SJCRH30 (cell line): Measurements from ENCODE around the gene ADAM12. TPM values are rescaled to one million over a fixed set of nuclear protein-coding genes. Genes with fewer than 3 reads are reported as not detected.

Source experiments
- DNase-seq, 2 experiments: peaks; one replicate each; pipeline ENCODE4 v3.0.0-alpha.2; 2015 to 2020
- H3K27ac ChIP-seq: fragments of 250-450 bp; sonication (Bioruptor Pico); 2 replicates; pipeline ENCODE4 v1.5.1; 2020; ENCODE audit warnings: mild to moderate bottlenecking, moderate library complexity
- H3K27me3 ChIP-seq: fragments of 250-450 bp; sonication (Bioruptor Pico); 2 replicates; pipeline ENCODE4 v1.5.1; 2020; ENCODE audit warnings: mild to moderate bottlenecking, moderate library complexity
- H3K36me3 ChIP-seq: fragments of 250-450 bp; sonication (Bioruptor Pico); 2 replicates; pipeline ENCODE4 v1.5.1; 2020; ENCODE audit warnings: mild to moderate bottlenecking, moderate library complexity
- H3K4me1 ChIP-seq: fragments of 250-450 bp; sonication (Bioruptor Pico); 2 replicates; pipeline ENCODE4 v1.5.1; 2020; ENCODE audit warnings: mild to moderate bottlenecking, moderate library complexity
- H3K4me3 ChIP-seq: fragments of 250-450 bp; sonication (Bioruptor Pico); 2 replicates; pipeline ENCODE4 v1.5.1; 2020; ENCODE audit warnings: mild to moderate bottlenecking, moderate library complexity
- H3K9me3 ChIP-seq: fragments of 250-450 bp; sonication (Bioruptor Pico); replicated peaks from 2 replicates; pipeline ENCODE4 v1.5.1; 2020; ENCODE audit warnings: mild to moderate bottlenecking, moderate library complexity
- total RNA-seq: library from RNA; depleted of rRNA; stranded (reverse); fragments of >200 nt; shearing (Covaris generic); gene quantifications from 2 replicates; pipeline ENCODE4 v1.2.3, GENCODE V29; 2014

Gene ADAM12
- total RNA-seq, 1 experiment from 2014 or later = 0.26 TPM

GRCh38 chr10:126119599-126119998 is 268.7 kb downstream of the ADAM12 start:
- H3K27me3 ChIP-seq = no peaks in the 10 kb centered on the region
- H3K4me1 ChIP-seq = no peaks in the 10 kb centered on the region
- no peaks in the 10 kb centered on the region for H3K36me3 ChIP-seq
- H3K4me3 ChIP-seq = no peak overlapping the region
- H3K9me3 ChIP-seq = no peaks in the 10 kb centered on the region
- H3K27ac ChIP-seq = no peak overlapping the region
- DNase-seq = no peak

- H3K36me3 ChIP-seq = no peaks in the 10 kb centered on the region
- DNase-seq = no peak
- no peak overlapping the region for H3K27ac ChIP-seq
- no peaks in the 10 kb centered on the region for H3K27me3 ChIP-seq
- no peak overlapping the region for H3K4me3 ChIP-seq
- H3K9me3 ChIP-seq = no peaks in the 10 kb centered on the region
- H3K4me1 ChIP-seq = no peaks in the 10 kb centered on the region
Measured at GRCh38 chr10:126118476-126118875, 269.8 kb downstream of the ADAM12 start.

- Histone ChIP-seq H3K27me3 (no peaks in the 10 kb centered on the region), H3K27ac (no peak overlapping the region), H3K36me3 (no peaks in the 10 kb centered on the region), H3K4me1 (no peaks in the 10 kb centered on the region), H3K4me3 (no peak overlapping the region), H3K9me3 (no peaks in the 10 kb centered on the region)
- DNase-seq = no peak
Measured at GRCh38 chr10:126117196-126117595, 271.1 kb downstream of the ADAM12 start.

- Histone ChIP-seq H3K27ac (no peak overlapping the region), H3K4me3 (no peak overlapping the region), H3K9me3 (no peaks in the 10 kb centered on the region), H3K36me3 (no peaks in the 10 kb centered on the region), H3K4me1 (peaks cover 2% of the 10 kb centered on the region; the same call in 1 of the 2 replicates), H3K27me3 (no peaks in the 10 kb centered on the region)
- DNase-seq = no peak
Measured at GRCh38 chr10:126115886-126116285, 272.4 kb downstream of the ADAM12 start.

- DNase-seq = no peak
- H3K4me1 ChIP-seq = peaks cover 7% of the 10 kb centered on the region; the same call in 1 of the 2 replicates
- H3K27me3 ChIP-seq = no peaks in the 10 kb centered on the region
- H3K4me3 ChIP-seq = no peak overlapping the region
- no peak overlapping the region for H3K27ac ChIP-seq
- no peaks in the 10 kb centered on the region for H3K9me3 ChIP-seq
- H3K36me3 ChIP-seq = no peaks in the 10 kb centered on the region
Measured at GRCh38 chr10:126114884-126115555, 273.3 kb downstream of the ADAM12 start.

- Histone ChIP-seq H3K4me3 (no peak overlapping the region), H3K27me3 (no peaks in the 10 kb centered on the region), H3K27ac (no peak overlapping the region), H3K36me3 (no peaks in the 10 kb centered on the region), H3K9me3 (no peaks in the 10 kb centered on the region), H3K4me1 (peaks cover 8% of the 10 kb centered on the region; the same call in 1 of the 2 replicates)
- no peak for DNase-seq
Measured at GRCh38 chr10:126111516-126111915, 276.8 kb downstream of the ADAM12 start.

GRCh38 chr10:126110489-126111180 is 277.6 kb downstream of the ADAM12 start:
- Histone ChIP-seq H3K27me3 (no peaks in the 10 kb centered on the region), H3K36me3 (no peaks in the 10 kb centered on the region), H3K27ac (no peak overlapping the region), H3K9me3 (no peaks in the 10 kb centered on the region), H3K4me1 (peaks cover 8% of the 10 kb centered on the region; the same call in 1 of the 2 replicates), H3K4me3 (no peak overlapping the region)
- DNase-seq = peak in 1 of 2 experiments; percentile 42

GRCh38 chr10:126109893-126110292 is 278.4 kb downstream of the ADAM12 start:
- Histone ChIP-seq H3K4me3 (no peak overlapping the region), H3K27me3 (no peaks in the 10 kb centered on the region), H3K4me1 (peaks cover 8% of the 10 kb centered on the region; the same call in 1 of the 2 replicates), H3K36me3 (no peaks in the 10 kb centered on the region), H3K9me3 (no peaks in the 10 kb centered on the region), H3K27ac (no peak overlapping the region)
- DNase-seq = no peak

- Histone ChIP-seq H3K4me1 (peaks cover 8% of the 10 kb centered on the region; the same call in 1 of the 2 replicates), H3K4me3 (no peak overlapping the region), H3K36me3 (no peaks in the 10 kb centered on the region), H3K9me3 (no peaks in the 10 kb centered on the region), H3K27me3 (no peaks in the 10 kb centered on the region), H3K27ac (no peak overlapping the region)
- DNase-seq = no peak
Measured at GRCh38 chr10:126108693-126109092, 279.6 kb downstream of the ADAM12 start.

GRCh38 chr10:126104767-126105166 is 283.5 kb downstream of the ADAM12 start:
- Histone ChIP-seq H3K36me3 (no peaks in the 10 kb centered on the region), H3K27me3 (no peaks in the 10 kb centered on the region), H3K4me3 (no peak overlapping the region), H3K4me1 (no peaks in the 10 kb centered on the region), H3K9me3 (no peaks in the 10 kb centered on the region), H3K27ac (no peak overlapping the region)
- DNase-seq = no peak

GRCh38 chr10:126102636-126103035 is 285.6 kb downstream of the ADAM12 start:
- Histone ChIP-seq H3K27ac (no peak overlapping the region), H3K4me3 (no peak overlapping the region)

GRCh38 chr10:126101736-126102135 is 286.5 kb downstream of the ADAM12 start:
- no peak overlapping the region for H3K27ac ChIP-seq
- no peaks in the 10 kb centered on the region for H3K27me3 ChIP-seq
- no peak overlapping the region for H3K4me3 ChIP-seq
- no peaks in the 10 kb centered on the region for H3K9me3 ChIP-seq
- DNase-seq = no peak
- no peaks in the 10 kb centered on the region for H3K4me1 ChIP-seq
- no peaks in the 10 kb centered on the region for H3K36me3 ChIP-seq

More at GRCh38 chr10:126102636-126103035, 285.6 kb downstream of the ADAM12 start:
- no peak for DNase-seq
- Histone ChIP-seq H3K4me1 (no peaks in the 10 kb centered on the region), H3K9me3 (no peaks in the 10 kb centered on the region), H3K36me3 (no peaks in the 10 kb centered on the region), H3K27me3 (no peaks in the 10 kb centered on the region)

- DNase-seq = no peak
- no peak overlapping the region for H3K4me3 ChIP-seq
- H3K27ac ChIP-seq = no peak overlapping the region
Measured at GRCh38 chr10:126101325-126101724, 287.0 kb downstream of the ADAM12 start.

GRCh38 chr10:126099366-126099765 is 288.9 kb downstream of the ADAM12 start:
- Histone ChIP-seq H3K27me3 (no peaks in the 10 kb centered on the region), H3K9me3 (no peaks in the 10 kb centered on the region), H3K36me3 (no peaks in the 10 kb centered on the region), H3K4me3 (no peak overlapping the region), H3K27ac (no peak overlapping the region), H3K4me1 (peaks cover 6% of the 10 kb centered on the region)
- no peak for DNase-seq

More at GRCh38 chr10:126101325-126101724, 287.0 kb downstream of the ADAM12 start:
- H3K36me3 ChIP-seq = no peaks in the 10 kb centered on the region
- H3K27me3 ChIP-seq = no peaks in the 10 kb centered on the region
- H3K9me3 ChIP-seq = no peaks in the 10 kb centered on the region
- H3K4me1 ChIP-seq = no peaks in the 10 kb centered on the region

- Histone ChIP-seq H3K36me3 (no peaks in the 10 kb centered on the region), H3K27ac (no peak overlapping the region), H3K4me3 (no peak overlapping the region), H3K4me1 (peaks cover 10% of the 10 kb centered on the region), H3K27me3 (no peaks in the 10 kb centered on the region), H3K9me3 (no peaks in the 10 kb centered on the region)
- DNase-seq = no peak
Measured at GRCh38 chr10:126098226-126098581, 290.1 kb downstream of the ADAM12 start.
